HepG2 (cell line): ENCODE measurements around the gene EGFL8. TPM values are rescaled to one million over a fixed set of nuclear protein-coding genes. Genes with fewer than 3 reads are reported as not detected.

Experiments
- ATAC-seq: fragments of 200-7000 bp; cut with Tn5 transposase; 3 replicates; pipeline ENCODE4 v1.9.1; 2020; ENCODE audit warnings: mild to moderate bottlenecking, moderate library complexity
- BruUV-seq: library from RNA; stranded (reverse); fragments of 400-500 nt; replicated peaks from 2 replicates; lab custom pipeline; 2021; lab: Mats Ljungman, UMichigan
- CTCF ChIA-PET: fragments of 300-600 bp; formaldehyde crosslinking; extraction: SDS; loops from one replicate; lab custom pipeline; 2021; ENCODE audit warnings: low total read pairs, inconsistent platforms, low intra/inter-chr PET ratio; lab: Yijun Ruan, JAX
- POLR2A ChIA-PET: fragments of 350-600 bp; sonication (Branson Sonifier 250); formaldehyde crosslinking; loops from one replicate; lab custom pipeline; 2020; ENCODE audit warnings: antibody characterized with exemption, inconsistent platforms; lab: Yijun Ruan, JAX
- DNase-seq: peaks from one replicate; pipeline ENCODE4 v3.0.0-alpha.2; 2015; ENCODE audit warnings: low spot score
- FAIRE-seq: peaks from 3 replicates; lab custom pipeline; 2011; peaks lifted over from hg19 to GRCh38; lab: Jason Lieb, UNC
- H2AFZ ChIP-seq: one replicate; pipeline ENCODE4 v1.6.1; 2011; ENCODE audit warnings: low read length, inconsistent platforms
- H3K27ac ChIP-seq: fragments of 300-600 bp; 3 replicates; pipeline ENCODE4 v1.8.0; 2011; ENCODE audit warnings: mixed run types, mild to moderate bottlenecking, mixed read lengths, low read length, inconsistent platforms; ENCODE audit not compliant: insufficient read depth; ENCODE audit errors: extremely low read length
- H3K27me3 ChIP-seq, 2 experiments: fragments of 200-600 bp in 1 of 2; 2 replicates in 1 of 2; 3 replicates in 1 of 2; pipeline versions ENCODE4 v1.6.0 to v1.8.0; 2011; ENCODE audit warnings: low read length in 2 of 2, mild to moderate bottlenecking in 2 of 2, moderate library complexity in 2 of 2, inconsistent platforms in 1 of 2; ENCODE audit not compliant: insufficient read depth in 2 of 2, control insufficient read depth in 1 of 2
- H3K36me3 ChIP-seq, 2 experiments: fragments of 200-600 bp in 1 of 2; replicated peaks in 1 of 2; 2 replicates in 1 of 2; 3 replicates in 1 of 2; pipeline versions ENCODE4 v1.5.1 to v1.8.0; 2011; ENCODE audit warnings: low read length in 2 of 2, inconsistent platforms in 1 of 2; ENCODE audit not compliant: insufficient read depth in 2 of 2, control insufficient read depth in 1 of 2
- H3K4me1 ChIP-seq: 2 replicates; pipeline ENCODE4 v1.5.1; 2012; ENCODE audit warnings: low read length, inconsistent platforms; ENCODE audit not compliant: insufficient read depth
- H3K4me2 ChIP-seq: 2 replicates; pipeline ENCODE4 v1.6.0; 2011; ENCODE audit warnings: low read depth, low read length, inconsistent platforms
- H3K4me3 ChIP-seq, 3 experiments: fragments of 200-600 bp in 1 of 3; sonication (generic), shearing (Covaris generic) in 1 of 3; replicated peaks in 1 of 3; 2 replicates each; pipeline ENCODE4 v1.5.1; 2011 to 2016; ENCODE audit warnings: low read length in 3 of 3, inconsistent platforms in 2 of 3, low read depth in 2 of 3, mild to moderate bottlenecking in 2 of 3, control low read depth in 1 of 3, mixed read lengths in 1 of 3; ENCODE audit not compliant: insufficient read depth in 1 of 3
- H3K79me2 ChIP-seq: one replicate; pipeline ENCODE4 v1.6.1; 2011; ENCODE audit warnings: low read length, inconsistent platforms; ENCODE audit not compliant: insufficient read depth
- H3K9ac ChIP-seq: 2 replicates; pipeline ENCODE4 v1.6.0; 2011; ENCODE audit warnings: mild to moderate bottlenecking, low read depth, low read length, inconsistent platforms; ENCODE audit not compliant: insufficient read depth
- H3K9me3 ChIP-seq: 2 replicates; pipeline ENCODE4 v1.5.1; 2012; ENCODE audit warnings: mild to moderate bottlenecking, low read length
- H4K20me1 ChIP-seq: 2 replicates; pipeline ENCODE4 v1.6.0; 2011; ENCODE audit warnings: inconsistent platforms, mild to moderate bottlenecking, low read length, moderate library complexity; ENCODE audit not compliant: insufficient read depth
- CCAR2 ChIP-seq: fragments of 200-400 bp; formaldehyde crosslinking; optimal IDR thresholded peaks from 2 replicates; pipeline ENCODE3; 2018; ENCODE audit warnings: low read depth, mild to moderate bottlenecking, low read length, moderate library complexity
- CENPBD1 ChIP-seq: sonication (generic); formaldehyde crosslinking; IDR thresholded peaks from 2 replicates; pipeline ENCODE4 v1.8.0; 2022; ENCODE audit warnings: missing genetic modification reagents, low read depth, mild to moderate bottlenecking, borderline replicate concordance
- EED ChIP-seq: sonication (generic); formaldehyde crosslinking; IDR thresholded peaks from 2 replicates; pipeline ENCODE4 v1.5.0; 2020; ENCODE audit warnings: mild to moderate bottlenecking, missing genetic modification reagents
- HOXA3 ChIP-seq: sonication (generic); formaldehyde crosslinking; IDR thresholded peaks from 2 replicates; pipeline ENCODE4 v1.5.0; 2020; ENCODE audit warnings: missing genetic modification reagents
- SALL1 ChIP-seq: sonication (generic); formaldehyde crosslinking; IDR thresholded peaks from 2 replicates; pipeline ENCODE4 v1.8.0; 2022; ENCODE audit warnings: mild to moderate bottlenecking, missing genetic modification reagents
- ZFP1 ChIP-seq: IDR thresholded peaks from 2 replicates; pipeline ENCODE4 v1.6.1; 2016
- WGBS: methylation state at CpG from one replicate; pipeline ENCODE4 v1.1.6; 2017; ENCODE audit warnings: low lambda C conversion rate; 5-methylcytosine and 5-hydroxymethylcytosine counted together
- in situ Hi-C: cut with HindIII; loops from 2 replicates; pipeline ENCODE4 v1.10.0; 2017; ENCODE audit warnings: low pct_unique_long_range_greater_than_20kb; ENCODE audit not compliant: extremely low pct_ligation_motif_present
- intact Hi-C: fragments of 100-400 bp; cut with micrococcal nuclease; formaldehyde crosslinking; loops from one replicate; pipeline ENCODE4 v1.10.0; 2022; ENCODE audit not compliant: unreplicated experiment
- polyA plus RNA-seq, 8 experiments: library from polyadenylated mRNA; depleted of rRNA in 3 of 8; stranded (reverse) in 7 of 8; unstranded in 1 of 8; fragments of >200 nt; fragmentation: Illumina TruSeq in 4 of 8; extraction: Trizol in 4 of 8; gene quantifications; 2 replicates each; pipeline versions ENCODE4 v1.2.1 to v1.2.3, GENCODE V29; 2011 to 2016; ENCODE audit warnings: low read depth in 4 of 8, missing spikeins in 1 of 8, mixed read lengths in 1 of 8; ENCODE audit not compliant: insufficient read depth in 1 of 8
- total RNA-seq, 5 experiments: library from RNA; depleted of rRNA; stranded (reverse); fragments of >200 nt; fragmentation: Illumina TruSeq; extraction: Trizol; gene quantifications; 2 replicates each; pipeline ENCODE4 v1.2.3, GENCODE V29; 2016; ENCODE audit warnings: low read depth in 1 of 5
- TF ChIP-seq, protein P1 (sequence below): sonication (generic); formaldehyde crosslinking; IDR thresholded peaks from 2 replicates; pipeline ENCODE4 v1.5.0; 2020; ENCODE audit warnings: mild to moderate bottlenecking, missing genetic modification reagents, borderline replicate concordance
- TF ChIP-seq, protein P2 (sequence below): sonication (generic); formaldehyde crosslinking; IDR thresholded peaks from 2 replicates; pipeline ENCODE4 v1.5.1; 2020; ENCODE audit warnings: missing genetic modification reagents, mild to moderate bottlenecking, borderline replicate concordance
- TF ChIP-seq, protein P3 (sequence below): sonication (generic); formaldehyde crosslinking; IDR thresholded peaks from 2 replicates; pipeline ENCODE4 v1.4.0; 2020; ENCODE audit warnings: missing genetic modification reagents

EGFL8 gene
- total and polyA plus RNA-seq, 2 of the 13 experiments (the other 11 are each of a cell fraction or from before 2014, with no cell fraction given) = 10.0 to 11.5 TPM

- POLR2A ChIA-PET = interaction anchor here (0.7 to 7.1 kb wide), 10 partner anchors 9 to 781 kb away, joined by 3 to 127 read pairs (median 4); partner anchors contain the start of genes AGPAT1, ATF6B, C6orf47 and FKBPL
- Histone ChIP-seq H4K20me1 (no peaks in the 10 kb centered on the region), H3K9me3 (no peaks in the 10 kb centered on the region), H2AFZ (no peak overlapping the region), H3K4me2 (peak overlapping the region; percentile 95), H3K9ac (peak overlapping the region; percentile 90), H3K36me3 (peaks cover 7 to 19% of the 10 kb centered on the region in 2 experiments), H3K27ac (peak overlapping the region; percentile 80), H3K79me2 (peaks cover 15% of the 10 kb centered on the region), H3K4me1 (peaks cover 47% of the 10 kb centered on the region), H3K4me3 (peak overlapping the region; percentile 74 to 93 (median 79)), H3K27me3 (no peaks in the 10 kb centered on the region; a peak in 1 of 5 replicates)
- BruUV-seq = no TSS peak
- DNase-seq = no peak
- in situ Hi-C loops (loop anchor here (5.0 kb wide), 1 partner anchor 781 kb away; no protein-coding TSS in a partner anchor), intact Hi-C loops (loop anchor here (1.0 kb wide), 1 partner anchor 13 kb away; the partner anchor contains the start of gene RNF5)
- CTCF ChIA-PET = no interaction called here
- 56% methylated on average over 8 of the region's 8 CpGs for WGBS
- FAIRE-seq = no peak
- no peak for ATAC-seq
- TF ChIP-seq, protein P1, sequence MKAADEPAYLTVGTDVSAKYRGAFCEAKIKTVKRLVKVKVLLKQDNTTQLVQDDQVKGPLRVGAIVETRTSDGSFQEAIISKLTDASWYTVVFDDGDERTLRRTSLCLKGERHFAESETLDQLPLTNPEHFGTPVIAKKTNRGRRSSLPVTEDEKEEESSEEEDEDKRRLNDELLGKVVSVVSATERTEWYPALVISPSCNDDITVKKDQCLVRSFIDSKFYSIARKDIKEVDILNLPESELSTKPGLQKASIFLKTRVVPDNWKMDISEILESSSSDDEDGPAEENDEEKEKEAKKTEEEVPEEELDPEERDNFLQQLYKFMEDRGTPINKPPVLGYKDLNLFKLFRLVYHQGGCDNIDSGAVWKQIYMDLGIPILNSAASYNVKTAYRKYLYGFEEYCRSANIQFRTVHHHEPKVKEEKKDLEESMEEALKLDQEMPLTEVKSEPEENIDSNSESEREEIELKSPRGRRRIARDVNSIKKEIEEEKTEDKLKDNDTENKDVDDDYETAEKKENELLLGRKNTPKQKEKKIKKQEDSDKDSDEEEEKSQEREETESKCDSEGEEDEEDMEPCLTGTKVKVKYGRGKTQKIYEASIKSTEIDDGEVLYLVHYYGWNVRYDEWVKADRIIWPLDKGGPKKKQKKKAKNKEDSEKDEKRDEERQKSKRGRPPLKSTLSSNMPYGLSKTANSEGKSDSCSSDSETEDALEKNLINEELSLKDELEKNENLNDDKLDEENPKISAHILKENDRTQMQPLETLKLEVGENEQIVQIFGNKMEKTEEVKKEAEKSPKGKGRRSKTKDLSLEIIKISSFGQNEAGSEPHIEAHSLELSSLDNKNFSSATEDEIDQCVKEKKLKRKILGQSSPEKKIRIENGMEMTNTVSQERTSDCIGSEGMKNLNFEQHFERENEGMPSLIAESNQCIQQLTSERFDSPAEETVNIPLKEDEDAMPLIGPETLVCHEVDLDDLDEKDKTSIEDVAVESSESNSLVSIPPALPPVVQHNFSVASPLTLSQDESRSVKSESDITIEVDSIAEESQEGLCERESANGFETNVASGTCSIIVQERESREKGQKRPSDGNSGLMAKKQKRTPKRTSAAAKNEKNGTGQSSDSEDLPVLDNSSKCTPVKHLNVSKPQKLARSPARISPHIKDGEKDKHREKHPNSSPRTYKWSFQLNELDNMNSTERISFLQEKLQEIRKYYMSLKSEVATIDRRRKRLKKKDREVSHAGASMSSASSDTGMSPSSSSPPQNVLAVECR (CRISPR knock-in tag) = no peak
- TF ChIP-seq SALL1 (CRISPR knock-in tag) (0 out of 2 replicates have a peak, but pooled peaks have one; percentile 16), CENPBD1 (no peak), EED (no peak), CCAR2 (no peak), HOXA3 (CRISPR knock-in tag) (no peak), ZFP1 (CRISPR knock-in tag) (no peak)
- TF ChIP-seq, protein P2, sequence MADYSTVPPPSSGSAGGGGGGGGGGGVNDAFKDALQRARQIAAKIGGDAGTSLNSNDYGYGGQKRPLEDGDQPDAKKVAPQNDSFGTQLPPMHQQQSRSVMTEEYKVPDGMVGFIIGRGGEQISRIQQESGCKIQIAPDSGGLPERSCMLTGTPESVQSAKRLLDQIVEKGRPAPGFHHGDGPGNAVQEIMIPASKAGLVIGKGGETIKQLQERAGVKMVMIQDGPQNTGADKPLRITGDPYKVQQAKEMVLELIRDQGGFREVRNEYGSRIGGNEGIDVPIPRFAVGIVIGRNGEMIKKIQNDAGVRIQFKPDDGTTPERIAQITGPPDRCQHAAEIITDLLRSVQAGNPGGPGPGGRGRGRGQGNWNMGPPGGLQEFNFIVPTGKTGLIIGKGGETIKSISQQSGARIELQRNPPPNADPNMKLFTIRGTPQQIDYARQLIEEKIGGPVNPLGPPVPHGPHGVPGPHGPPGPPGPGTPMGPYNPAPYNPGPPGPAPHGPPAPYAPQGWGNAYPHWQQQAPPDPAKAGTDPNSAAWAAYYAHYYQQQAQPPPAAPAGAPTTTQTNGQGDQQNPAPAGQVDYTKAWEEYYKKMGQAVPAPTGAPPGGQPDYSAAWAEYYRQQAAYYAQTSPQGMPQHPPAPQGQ (CRISPR knock-in tag) = no peak
- TF ChIP-seq, protein P3, sequence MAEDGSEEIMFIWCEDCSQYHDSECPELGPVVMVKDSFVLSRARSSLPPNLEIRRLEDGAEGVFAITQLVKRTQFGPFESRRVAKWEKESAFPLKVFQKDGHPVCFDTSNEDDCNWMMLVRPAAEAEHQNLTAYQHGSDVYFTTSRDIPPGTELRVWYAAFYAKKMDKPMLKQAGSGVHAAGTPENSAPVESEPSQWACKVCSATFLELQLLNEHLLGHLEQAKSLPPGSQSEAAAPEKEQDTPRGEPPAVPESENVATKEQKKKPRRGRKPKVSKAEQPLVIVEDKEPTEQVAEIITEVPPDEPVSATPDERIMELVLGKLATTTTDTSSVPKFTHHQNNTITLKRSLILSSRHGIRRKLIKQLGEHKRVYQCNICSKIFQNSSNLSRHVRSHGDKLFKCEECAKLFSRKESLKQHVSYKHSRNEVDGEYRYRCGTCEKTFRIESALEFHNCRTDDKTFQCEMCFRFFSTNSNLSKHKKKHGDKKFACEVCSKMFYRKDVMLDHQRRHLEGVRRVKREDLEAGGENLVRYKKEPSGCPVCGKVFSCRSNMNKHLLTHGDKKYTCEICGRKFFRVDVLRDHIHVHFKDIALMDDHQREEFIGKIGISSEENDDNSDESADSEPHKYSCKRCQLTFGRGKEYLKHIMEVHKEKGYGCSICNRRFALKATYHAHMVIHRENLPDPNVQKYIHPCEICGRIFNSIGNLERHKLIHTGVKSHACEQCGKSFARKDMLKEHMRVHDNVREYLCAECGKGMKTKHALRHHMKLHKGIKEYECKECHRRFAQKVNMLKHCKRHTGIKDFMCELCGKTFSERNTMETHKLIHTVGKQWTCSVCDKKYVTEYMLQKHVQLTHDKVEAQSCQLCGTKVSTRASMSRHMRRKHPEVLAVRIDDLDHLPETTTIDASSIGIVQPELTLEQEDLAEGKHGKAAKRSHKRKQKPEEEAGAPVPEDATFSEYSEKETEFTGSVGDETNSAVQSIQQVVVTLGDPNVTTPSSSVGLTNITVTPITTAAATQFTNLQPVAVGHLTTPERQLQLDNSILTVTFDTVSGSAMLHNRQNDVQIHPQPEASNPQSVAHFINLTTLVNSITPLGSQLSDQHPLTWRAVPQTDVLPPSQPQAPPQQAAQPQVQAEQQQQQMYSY (CRISPR knock-in tag) = no peak
These were observed 26.7 kb downstream of the EGFL8 start for GRCh38 chr6:32190911-32191677.
